HG02588 (cell line): ENCODE results near the gene PFDN1.

Experiments used
- ATAC-seq: cut with Tn5 transposase; IDR thresholded peaks from one replicate; pipeline ENCODE4 v1.9.1; 2021; ENCODE audit warnings: mild to moderate bottlenecking, moderate library complexity; ENCODE audit not compliant: unreplicated experiment

Gene PFDN1

GRCh38 chr5:140329739-140330481 is 27.0 kb upstream of the PFDN1 start:
- ATAC-seq = no peak

GRCh38 chr5:140328036-140328764 is 25.3 kb upstream of the PFDN1 start:
- no peak for ATAC-seq

- no peak for ATAC-seq
These were observed 24.7 kb upstream of the PFDN1 start for GRCh38 chr5:140327589-140327988.

GRCh38 chr5:140325486-140325885 is 22.6 kb upstream of the PFDN1 start:
- no peak for ATAC-seq

- no peak for ATAC-seq
These were observed 21.8 kb upstream of the PFDN1 start for GRCh38 chr5:140324617-140325241.

- ATAC-seq = no peak
These were observed 21.2 kb upstream of the PFDN1 start for GRCh38 chr5:140324041-140324600.

GRCh38 chr5:140322751-140323731 is 20.1 kb upstream of the PFDN1 start:
- no peak for ATAC-seq

GRCh38 chr5:140321796-140322195 is 18.9 kb upstream of the PFDN1 start:
- ATAC-seq = no peak

- ATAC-seq = no peak
These were observed 16.9 kb upstream of the PFDN1 start for GRCh38 chr5:140319833-140320232.

- ATAC-seq = no peak
These were observed 15.9 kb upstream of the PFDN1 start for GRCh38 chr5:140318792-140319191.

GRCh38 chr5:140317859-140318258 is 15.0 kb upstream of the PFDN1 start:
- ATAC-seq = no peak

- ATAC-seq = no peak
These were observed 9.9 kb upstream of the PFDN1 start for GRCh38 chr5:140312791-140313189.

- no peak for ATAC-seq
These were observed 9.3 kb upstream of the PFDN1 start for GRCh38 chr5:140312067-140312790.

- ATAC-seq = no peak
These were observed 8.1 kb upstream of the PFDN1 start for GRCh38 chr5:140311011-140311467.

GRCh38 chr5:140310434-140310833 is 7.5 kb upstream of the PFDN1 start:
- no peak for ATAC-seq

- ATAC-seq = no peak
These were observed 6.9 kb upstream of the PFDN1 start for GRCh38 chr5:140309706-140310249.

- no peak for ATAC-seq
These were observed 2.6 kb upstream of the PFDN1 start for GRCh38 chr5:140305471-140305870.

GRCh38 chr5:140303966-140304365 is 1.1 kb upstream of the PFDN1 start:
- ATAC-seq = no peak

GRCh38 chr5:140301136-140301535 is 1.8 kb downstream of the PFDN1 start:
- no peak for ATAC-seq
